Hematopoietic multipotent progenitor cell treated with erythropoietin and hydrocortisone succinate and interleukin-3 and kit ligand, for 15 days (in vitro differentiated cells): ENCODE measurements around the gene ZNF319.
"Not testable (repeated sequence)": the region's sequence is repeated elsewhere in the genome, so short reads cannot be mapped to it uniquely, and the experiment has no call there.

ENCODE experiments used
- DNase-seq: peaks from one replicate; pipeline ENCODE4 v3.0.0-alpha.2; 2015; ENCODE audit warnings: low spot score

Gene ZNF319

DNA sequence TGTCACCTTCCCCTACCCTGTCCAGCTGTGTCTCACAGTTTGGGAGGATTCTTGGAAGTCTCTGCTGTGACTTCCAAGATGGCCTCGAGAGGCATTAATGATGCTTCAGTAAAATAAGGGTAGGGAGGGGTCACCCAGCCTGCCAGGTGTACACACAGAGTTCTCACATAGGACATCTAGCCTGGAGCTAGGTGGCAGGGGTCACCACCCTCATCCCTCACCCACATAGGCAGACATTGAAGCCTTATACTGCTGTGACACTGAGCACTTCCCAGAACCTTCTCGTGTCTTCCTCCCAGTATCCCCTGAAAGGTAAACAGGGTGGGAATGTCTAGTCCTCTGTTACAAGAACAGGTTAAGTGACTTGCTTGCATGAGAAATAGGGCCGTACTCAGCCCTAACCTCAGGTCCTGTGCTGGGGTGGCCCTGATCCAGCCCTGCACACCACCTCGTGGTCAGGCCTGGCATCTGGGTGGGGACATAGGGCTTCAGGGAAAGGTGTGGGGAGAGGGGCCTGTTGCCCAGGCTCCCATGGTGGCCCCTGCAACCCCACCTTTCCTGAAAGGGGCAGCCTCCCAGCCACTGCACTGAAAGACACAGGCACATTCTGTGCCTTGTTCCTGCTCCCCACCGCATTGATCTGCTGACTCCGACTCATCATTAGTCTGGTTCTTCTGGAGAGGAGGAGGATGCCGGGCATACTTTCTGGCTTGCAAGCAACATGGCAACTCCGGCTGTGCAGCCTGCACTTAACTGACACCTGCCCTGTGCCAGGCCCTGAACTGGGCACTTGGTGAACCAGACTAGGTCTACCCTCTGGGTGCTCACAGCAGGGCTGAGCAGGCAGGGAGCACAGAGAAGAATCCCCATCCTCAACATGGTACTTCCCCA lies 21.4 kb upstream of the ZNF319 start:
- no peak for DNase-seq

DNA sequence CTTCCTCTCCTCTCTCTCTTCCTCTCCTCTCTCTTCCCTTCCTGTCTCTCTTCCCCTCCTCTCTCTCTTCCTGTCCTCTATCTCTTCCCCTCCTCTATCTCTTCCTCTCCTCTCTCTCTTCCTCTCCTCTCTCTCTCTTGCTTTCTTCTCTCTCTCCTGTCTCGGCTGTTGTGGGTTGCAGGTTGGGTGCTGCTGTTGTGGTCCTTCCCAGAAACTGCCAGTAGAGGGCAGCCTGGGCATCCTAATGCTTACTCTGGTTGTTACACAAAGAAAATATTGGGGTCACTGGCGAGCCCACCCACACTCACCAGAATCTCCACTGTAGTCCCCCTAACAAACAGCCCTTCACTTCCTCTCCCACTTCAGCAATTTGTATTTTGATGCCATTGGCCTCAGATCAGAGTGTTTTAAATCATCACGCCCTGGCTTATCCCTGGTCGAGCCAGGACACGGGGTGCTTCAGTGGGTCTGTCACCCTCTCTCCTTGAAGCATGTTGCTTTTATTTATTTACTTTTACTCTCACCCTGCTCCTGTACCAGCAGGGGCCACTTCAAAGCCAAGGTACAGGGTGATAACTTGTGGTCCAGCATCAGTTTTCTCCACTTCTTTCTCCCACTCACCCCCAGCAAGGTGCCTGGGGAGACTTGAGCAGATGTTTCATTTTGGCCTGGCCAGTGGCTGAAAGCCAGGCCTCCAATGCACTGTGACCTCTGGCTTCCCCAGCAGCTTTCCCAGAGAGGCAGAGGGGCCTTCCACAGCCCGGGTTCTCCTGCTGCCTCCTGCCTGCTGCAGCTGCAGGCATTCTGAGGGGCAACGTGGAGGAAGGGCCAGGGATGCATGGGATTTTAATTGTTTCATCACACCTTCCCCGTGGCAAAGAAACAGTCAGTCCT lies 20.4 kb upstream of the ZNF319 start:
- DNase-seq = peak; percentile 47

DNA sequence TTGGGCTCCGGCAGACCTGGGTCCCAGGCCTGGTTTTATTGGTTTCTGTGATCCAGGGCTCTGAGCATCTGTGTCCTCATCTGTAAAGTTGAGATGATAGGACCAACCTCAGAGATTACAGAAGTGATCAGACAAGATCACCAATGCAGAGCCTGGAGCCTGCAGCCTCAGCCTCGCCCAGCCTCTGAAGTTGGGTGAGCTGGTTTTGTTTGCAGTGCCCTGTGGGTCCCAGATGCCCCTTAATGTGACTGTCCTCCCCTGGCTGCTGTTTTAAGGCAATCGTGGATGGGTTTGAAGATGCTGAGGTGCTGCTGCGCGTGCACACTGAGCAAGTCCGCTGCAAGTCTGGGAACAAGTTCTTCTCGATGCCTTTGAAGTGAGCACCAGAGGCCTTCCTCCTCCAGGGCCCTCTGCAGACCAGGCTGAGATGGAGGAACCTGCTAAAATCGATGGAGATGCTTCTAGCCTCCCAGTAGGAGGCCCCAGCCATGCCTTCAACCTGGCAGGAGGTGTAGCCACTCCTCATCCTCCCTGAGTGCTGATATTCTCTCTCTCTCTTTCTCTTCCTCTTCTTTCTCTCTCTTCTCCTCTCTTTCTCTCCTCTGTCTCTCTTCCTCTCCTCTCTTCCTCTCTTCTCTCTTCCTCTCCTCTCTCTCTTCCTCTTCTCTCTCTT lies 19.5 kb upstream of the ZNF319 start:
- DNase-seq = no peak

DNA sequence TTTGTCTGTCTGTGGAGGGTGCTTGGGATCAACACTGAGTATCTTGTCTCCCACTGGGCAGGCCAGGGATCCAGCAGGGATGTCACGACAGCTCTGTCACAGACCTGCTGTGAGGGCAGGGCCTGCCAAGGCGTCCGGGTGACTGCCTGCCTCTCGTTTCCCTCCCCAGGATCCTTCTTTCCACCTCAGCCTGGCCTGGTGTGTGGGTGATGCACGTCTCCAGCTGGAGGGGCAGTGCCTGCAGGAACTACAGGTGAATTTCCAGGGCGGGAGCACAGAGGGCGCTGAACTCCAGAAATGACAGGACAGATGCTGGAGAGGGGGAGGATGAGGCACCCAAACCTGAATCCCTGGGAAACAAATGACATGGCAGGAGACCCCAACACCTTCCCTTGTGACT lies 18.3 kb upstream of the ZNF319 start:
- no peak for DNase-seq

DNA sequence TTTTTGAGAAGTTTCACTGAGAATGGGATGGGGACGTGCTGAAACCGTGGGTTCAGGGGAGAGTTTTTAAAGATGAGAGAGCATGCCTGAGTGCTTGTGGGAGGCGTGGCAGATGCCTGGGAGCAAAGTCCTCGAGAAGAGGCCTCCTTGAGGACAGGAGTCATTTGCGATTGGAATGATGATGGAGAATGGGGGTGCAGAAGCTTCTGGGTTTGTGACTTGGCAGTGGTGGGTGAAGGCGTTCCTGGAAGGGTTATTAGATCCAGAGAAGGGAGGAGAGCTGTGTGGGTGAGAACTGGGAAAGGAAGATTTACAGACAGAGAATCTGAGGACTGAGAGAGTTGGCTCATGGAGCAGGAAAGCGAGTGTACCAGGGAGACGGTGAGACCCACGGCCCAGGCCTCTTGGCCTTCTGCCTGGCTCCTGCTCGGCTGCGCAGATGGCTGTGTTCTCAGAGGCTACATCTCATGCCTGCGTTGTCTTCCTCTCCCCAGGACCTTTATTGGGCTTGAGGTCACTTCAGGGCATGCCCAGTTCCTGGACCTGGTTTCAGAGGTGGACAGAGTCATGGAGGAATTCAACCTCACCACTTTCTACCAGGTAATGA lies 16.5 kb upstream of the ZNF319 start:
- no peak for DNase-seq

DNA sequence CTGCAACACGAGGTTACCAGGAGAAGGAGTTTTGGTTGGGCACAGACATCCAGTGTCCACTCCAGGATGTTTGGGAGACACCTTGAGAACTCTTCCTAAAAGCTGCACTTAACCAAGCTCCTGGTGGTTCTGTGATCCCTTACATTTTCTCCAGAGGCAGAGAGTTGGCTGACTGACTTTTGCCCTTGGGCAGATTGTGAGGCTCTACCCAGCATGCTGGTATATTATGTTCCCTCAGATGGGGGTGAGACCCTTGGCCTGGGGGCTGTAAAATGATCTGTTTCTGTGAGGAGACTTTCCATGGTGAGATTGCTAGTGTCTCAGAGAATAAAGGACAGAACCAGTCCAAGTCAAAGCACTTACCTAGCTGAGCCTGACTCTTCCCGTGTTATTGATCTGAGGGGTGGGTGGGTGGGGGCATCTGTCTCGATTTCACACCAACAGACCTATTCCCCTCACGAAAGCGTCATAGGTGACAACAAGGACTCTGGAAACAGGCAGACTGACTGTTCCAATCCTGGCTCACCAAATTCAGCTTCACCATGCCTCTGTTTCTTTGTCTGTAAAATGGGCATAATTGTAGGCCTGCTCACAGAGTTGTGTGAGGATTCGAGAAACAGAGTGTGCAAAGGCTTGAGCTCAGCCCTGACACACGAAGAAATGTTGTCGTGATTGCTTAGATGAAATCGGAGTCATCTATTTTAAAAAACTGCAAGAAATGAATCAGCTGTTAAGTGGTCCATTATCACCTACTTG lies 12.9 kb upstream of the ZNF319 start:
- DNase-seq = no peak

DNA sequence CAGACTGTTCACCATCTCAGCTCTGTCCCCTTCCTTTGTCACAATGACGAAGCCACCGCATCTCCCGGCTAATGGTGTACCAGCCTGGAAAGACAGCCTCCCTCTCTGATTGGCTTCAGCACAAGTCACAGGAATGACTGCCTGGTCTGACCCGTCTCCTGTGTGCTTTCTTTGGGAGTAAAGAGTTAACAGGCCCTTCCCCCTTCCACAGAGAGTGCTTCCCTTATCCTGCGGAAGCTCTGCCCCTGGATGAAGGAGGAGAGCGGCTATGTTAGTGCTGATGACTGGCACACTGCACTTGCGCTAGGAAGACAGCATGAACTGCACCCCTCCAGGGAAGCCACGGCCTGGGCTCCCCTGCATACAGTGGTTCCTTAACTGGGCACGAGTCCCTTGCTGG lies 12.0 kb upstream of the ZNF319 start:
- no peak for DNase-seq

DNA sequence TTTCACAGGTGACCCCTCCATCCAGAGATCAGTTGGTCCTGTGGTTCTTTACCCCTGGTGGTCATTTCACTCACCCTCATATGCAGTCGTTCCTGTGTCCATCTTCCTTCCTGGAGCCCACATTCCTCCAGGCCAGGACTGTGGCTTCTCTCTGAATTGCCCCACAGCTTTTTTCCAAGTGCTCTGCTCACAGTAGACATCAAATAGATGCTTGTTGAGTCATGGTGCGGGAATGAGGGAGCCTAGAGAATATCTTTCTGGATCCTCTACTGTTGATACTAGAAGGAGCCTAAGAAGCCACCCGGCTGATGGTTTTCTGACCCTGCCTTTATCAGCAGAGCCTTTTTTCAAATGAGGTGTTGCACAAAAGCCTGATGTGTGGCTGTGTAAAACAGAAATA lies 11.2 kb upstream of the ZNF319 start:
- no peak for DNase-seq

DNA sequence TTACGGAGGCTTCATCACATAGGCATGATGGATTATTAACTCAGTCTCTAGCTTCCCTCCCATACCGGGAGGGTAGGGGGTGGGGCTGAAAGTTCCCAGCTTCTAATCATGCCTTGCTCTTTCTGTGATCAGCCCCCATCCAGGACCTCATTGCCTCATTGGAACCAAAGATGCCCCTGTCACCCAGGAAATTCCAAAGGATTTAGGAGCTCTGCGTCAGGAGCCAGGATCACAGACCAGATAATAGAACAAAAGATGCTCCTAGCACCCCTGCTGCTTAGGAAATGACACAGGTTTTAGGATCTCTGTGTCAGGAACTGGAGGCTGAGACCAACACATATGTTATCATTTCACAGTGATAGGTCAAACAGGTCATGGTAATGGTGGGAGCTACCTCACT lies 10.4 kb upstream of the ZNF319 start:
- no peak for DNase-seq

DNA sequence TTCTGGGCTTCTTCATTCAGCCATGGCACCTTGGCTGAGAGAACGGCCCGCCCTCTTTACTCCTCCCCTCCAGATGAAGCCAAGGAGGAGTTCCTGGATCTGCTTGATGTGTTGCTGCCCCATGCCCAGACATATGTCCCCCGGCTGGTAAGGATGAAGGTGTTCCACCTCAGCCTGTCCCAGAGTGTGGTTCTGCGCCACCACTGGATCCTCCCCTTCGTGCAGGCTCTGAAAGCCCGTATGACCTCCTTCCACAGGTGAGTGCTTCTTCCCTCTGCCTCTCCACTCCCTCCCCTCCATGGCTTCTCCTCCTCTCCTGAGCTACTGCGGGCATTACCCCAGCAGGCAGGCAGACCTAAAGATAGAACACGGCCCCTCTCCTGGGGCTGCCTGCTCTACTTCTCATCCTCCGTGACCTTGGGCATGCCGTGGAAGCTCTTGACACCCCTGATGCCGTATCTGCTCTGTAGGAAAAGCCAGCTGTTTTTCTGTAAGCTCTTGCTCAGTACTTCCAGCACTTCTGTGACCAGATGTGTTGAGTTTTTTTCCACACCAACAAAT lies 9.5 kb upstream of the ZNF319 start:
- no peak for DNase-seq

DNA sequence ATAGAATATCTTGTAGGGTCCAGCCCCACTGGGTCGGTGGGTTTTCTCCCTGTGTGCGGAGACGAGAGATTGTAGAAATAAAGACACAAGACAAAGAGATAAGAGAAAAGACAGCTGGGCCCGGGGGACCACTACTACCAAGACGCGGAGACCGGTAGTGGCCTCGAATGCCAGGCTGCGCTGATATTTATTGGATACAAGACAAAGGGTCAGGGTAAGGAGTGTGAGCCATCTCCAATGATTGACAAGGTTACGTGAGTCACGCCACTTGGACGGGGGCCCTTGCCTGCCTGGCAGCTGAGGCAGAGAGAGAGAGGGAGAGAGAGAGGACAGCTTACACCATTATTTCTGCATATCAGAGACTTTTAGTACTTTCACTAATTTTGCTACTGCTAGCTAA lies 4.3 kb upstream of the ZNF319 start:
- not testable (repeated sequence) for DNase-seq

DNA sequence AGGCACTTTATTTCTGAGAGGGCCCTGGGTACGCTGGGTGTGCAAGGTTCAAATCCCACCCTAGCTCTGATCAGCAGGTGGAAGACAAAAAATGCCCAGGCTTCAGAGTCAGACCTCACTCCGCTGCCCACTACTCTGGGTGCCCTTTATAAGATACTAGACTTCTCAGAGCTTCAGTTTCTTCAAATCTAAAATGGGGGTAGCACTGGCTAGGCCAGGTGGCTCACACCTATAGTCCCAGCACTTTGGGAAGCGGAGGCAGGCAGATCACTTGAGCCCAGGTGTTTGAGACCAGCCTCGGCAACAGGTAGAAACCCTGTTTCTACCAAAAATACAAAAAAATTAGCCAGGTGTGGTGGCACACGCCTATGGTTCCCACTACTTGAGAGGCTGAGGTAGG lies 2.5 kb upstream of the ZNF319 start:
- no peak for DNase-seq

DNA sequence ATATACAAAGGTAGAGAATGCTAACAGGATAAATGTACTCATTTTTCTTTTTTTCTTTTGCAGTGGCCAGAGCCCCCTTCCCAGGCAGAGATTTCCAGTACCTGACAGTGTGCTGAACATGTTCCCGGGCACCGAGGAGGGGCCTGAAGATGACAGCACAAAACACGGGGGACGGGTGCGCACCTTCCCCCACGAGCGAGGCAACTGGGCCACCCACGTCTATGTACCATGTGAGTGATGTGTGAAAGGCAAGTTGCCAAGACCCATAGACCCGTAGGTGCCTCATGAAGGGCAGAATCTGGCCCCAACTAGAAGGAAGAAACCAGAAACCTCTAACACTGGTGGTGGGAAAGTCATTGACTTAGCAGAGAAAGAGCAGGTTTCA lies 1.9 kb upstream of the ZNF319 start:
- DNase-seq = no peak

DNA sequence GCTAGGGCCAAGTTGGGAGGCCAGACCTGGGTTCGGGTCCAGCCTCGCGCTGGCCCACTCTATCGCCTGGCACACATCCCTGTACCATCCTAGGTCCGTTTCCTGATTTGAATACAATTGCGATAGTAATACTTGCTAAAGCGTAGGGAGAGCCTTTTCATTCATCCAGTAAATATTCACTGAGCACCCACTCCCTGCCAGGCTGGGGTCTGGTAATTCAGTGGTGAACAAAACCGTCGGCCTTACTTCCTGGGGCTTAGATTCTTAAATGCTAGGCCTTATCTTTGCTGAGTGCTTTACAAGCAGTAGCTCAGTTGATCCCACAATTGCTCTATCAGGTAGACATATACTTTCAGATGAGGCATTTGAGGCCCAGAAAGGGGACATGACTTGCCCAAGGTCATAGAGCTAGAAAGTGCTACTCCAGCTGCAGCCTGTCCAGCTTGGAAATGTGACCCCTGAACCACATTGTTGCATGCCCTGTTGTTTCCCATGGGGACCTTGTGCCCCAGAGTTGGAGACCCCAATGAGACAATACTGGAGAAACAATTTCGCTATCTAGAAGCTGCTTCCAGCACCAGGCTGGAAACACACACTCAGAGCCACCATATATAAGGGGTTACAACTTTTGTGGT lies 1.4 kb upstream of the ZNF319 start:
- no peak for DNase-seq

DNA sequence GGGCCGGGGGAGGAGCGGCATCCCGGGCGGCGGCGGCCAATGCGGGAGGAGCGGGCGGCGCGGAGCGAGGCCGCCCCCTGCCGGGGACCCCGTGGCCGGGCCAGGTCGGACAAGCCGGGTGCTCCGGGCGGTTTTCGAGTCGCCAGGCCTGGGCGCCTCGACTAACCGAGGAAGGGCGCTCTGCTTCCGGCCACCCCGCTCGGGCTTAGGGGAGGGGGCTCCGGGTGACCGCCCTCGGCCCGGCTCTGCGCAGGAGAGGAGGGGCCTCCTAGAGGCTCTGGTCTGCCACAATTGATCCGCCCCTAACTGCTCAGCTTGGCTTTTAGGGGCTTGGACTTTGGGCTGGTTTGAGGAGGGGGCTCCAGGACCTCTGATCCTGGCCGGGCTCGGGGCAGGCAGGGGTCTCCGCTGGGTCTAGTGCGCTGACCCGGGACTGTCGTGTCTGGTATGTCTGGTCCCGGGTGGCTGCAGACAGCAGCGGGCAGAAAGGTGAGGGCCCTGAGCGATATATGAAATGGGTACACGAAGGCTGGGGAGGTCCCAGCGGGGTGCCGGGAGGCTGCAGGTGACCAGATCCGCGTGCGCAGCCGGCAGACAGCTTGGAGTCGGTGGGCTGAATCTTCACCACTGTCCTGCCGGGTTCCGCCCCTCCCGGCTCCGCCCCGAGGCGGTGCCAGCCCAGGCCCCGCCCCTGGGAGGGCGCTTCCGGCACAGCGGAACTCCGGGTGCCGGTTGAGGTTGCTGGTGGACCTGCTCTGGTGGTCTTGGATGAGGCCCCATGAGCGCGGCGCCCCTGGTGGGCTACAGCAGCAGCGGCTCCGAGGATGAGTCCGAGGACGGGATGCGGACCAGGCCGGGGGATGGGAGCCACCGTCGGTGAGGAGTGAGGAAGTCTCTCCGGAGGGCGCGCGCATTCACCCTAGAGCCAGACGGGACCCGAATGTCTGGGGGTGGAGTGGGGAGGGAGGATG lies 519 bp upstream of the ZNF319 start, which contains the start of gene USB1:
TSS of gene USB1 (plus strand) at position 702 of the 971 bp plus-strand sequence. CDS start at position 779, 77 bp downstream.
- DNase-seq = peak; percentile 84

DNA sequence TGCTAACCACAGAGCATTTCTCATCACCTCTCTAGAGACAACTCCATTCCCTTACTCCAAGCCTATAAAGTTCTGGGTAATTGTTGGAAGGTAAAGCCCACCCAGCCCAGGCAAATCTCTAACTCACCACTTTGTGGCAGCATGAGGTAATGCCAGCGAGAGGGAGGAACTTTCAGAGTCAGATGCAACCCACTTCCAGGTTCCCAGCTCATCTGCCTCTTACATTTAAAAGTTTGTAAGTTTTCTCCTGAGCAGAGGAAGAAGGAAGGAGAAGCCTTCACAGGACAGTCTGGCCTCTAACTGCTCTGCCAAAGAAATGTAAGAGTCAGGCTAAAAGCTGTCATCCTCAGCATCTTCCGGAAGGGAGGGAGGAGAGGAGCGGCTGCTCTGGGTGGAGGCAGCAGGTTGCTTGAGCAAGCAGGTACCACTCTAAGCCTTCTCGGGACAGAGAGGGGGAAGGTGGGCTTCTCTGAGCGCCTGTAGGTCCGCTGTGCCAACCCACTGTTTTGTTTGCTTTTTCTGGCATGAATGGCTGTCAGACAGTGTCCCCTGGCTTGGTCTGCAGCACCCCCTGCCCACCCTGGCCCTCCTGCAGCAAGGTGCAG lies 1.0 kb downstream of the ZNF319 start:
- DNase-seq = no peak

DNA sequence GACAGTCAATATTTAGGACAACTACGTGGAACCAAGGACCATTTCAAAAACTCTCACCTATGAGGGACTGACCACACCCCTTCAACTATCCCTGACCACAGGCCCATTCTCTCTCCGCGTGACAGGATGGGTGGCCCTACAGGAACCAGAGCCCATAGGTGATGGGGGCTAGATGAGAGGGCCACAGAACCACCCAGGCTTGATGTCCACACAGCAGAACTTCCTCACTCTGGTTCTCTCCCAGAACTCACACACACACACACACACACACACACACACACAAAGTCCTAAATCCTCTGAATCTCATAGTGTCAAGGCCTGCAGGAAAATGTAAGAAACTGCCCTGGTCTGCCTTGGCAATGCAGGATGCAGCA lies 1.5 kb downstream of the ZNF319 start:
- no peak for DNase-seq

DNA sequence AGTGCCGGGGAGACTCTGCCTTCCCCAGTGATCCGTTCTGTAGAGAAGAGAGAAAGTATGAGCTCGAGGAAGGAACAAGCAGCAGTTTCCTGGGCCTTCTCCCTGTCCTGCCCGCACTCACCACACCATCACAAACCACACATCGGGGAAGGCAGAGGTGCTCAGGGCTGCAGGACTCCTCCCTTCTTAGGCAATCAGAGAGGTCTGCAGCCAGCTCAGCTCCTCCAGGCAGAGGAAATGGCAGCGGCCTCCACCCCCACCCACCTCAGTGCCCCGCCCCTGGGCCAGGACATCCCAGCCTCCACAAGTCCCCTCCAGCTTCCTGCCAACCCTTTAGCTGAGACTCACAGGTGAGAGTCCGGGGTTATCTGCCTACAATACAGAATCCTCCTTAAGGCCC lies 2.0 kb downstream of the ZNF319 start:
- DNase-seq = no peak
